GM10248 (cell line): Measurements from ENCODE around the gene PGBD1.
A peak's percentile ranks its signal among the peaks of the same experiment; 100 is the strongest.

Experiments used
- CTCF ChIA-PET: fragments of 300-600 bp; sonication (Branson Sonifier 250); formaldehyde crosslinking; extraction: SDS; loops from one replicate; lab custom pipeline; 2021; ENCODE audit warnings: antibody characterized with exemption; lab: Yijun Ruan, JAX
- POLR2A ChIA-PET: fragments of 350-650 bp; sonication (Branson Sonifier 250); formaldehyde crosslinking; extraction: SDS; loops from one replicate; lab custom pipeline; 2020; ENCODE audit warnings: antibody characterized with exemption; lab: Yijun Ruan, JAX
- DNase-seq: peaks from one replicate; pipeline ENCODE4 v3.0.0; 2012; ENCODE audit errors: extremely low spot score
- CTCF ChIP-seq: IDR thresholded peaks from 2 replicates; pipeline ENCODE4 v1.5.1; 2012; ENCODE audit warnings: mild to moderate bottlenecking, low read depth; ENCODE audit errors: extremely low read depth, missing control alignments, control extremely low read depth

The PGBD1 gene

GRCh38 chr6:28336284-28337120, 55.1 kb downstream of the PGBD1 start:
- POLR2A ChIA-PET, result interaction anchor here (0.7 to 1.4 kb wide), 5 partner anchors 19 to 1190 kb away, joined by 3 to 4 read pairs (median 4); a partner anchor contains a TSS
- TF ChIP-seq CTCF, result no peak
- peak; percentile 31 for DNase-seq
- CTCF ChIA-PET, result interaction anchor here (0.6 to 6.0 kb wide), 5 partner anchors 12 to 47 kb away, joined by 3 to 46 read pairs (median 4); no protein-coding TSS in a partner anchor

- DNase-seq, result no peak
- ChIA-PET CTCF (interaction anchor here (0.6 to 6.0 kb wide), 3 partner anchors 11 to 23 kb away, joined by 3 to 46 read pairs (median 4); no protein-coding TSS in a partner anchor), POLR2A (no interaction called here)
- no peak for TF ChIP-seq CTCF
Observed at GRCh38 chr6:28337121-28337520, 55.7 kb downstream of the PGBD1 start.

- CTCF ChIA-PET, result interaction anchor here (0.9 kb wide), 1 partner anchor 16 kb away, joined by 3 read pairs; no protein-coding TSS in a partner anchor
- no peak for DNase-seq
- no peak for TF ChIP-seq CTCF
- POLR2A ChIA-PET, result no interaction called here
Observed at GRCh38 chr6:28340310-28341095, 59.1 kb downstream of the PGBD1 start.

- CTCF ChIA-PET, result interaction anchor here (2.1 kb wide), 1 partner anchor 12 kb away, joined by 8 read pairs; no protein-coding TSS in a partner anchor
- DNase-seq, result no peak
- POLR2A ChIA-PET, result no interaction called here
- TF ChIP-seq CTCF, result no peak
Observed at GRCh38 chr6:28343898-28344677, 62.7 kb downstream of the PGBD1 start.

- DNase-seq, result no peak
- CTCF ChIA-PET, result interaction anchor here (2.1 kb wide), 1 partner anchor 11 kb away, joined by 8 read pairs; no protein-coding TSS in a partner anchor
- no peak for TF ChIP-seq CTCF
- POLR2A ChIA-PET, result no interaction called here
Observed at GRCh38 chr6:28345201-28345600, 63.8 kb downstream of the PGBD1 start.
